ENCODE measurements around the gene BMAL1. TPM values are rescaled to one million over a fixed set of nuclear protein-coding genes. Genes with fewer than 3 reads are reported as not detected.

BMAL1 gene
- total and polyA plus RNA-seq, 2 of the 8 experiments (the other 6 are each of a cell fraction or from before 2014, with no cell fraction given): 6.8 to 6.9 TPM

DNA sequence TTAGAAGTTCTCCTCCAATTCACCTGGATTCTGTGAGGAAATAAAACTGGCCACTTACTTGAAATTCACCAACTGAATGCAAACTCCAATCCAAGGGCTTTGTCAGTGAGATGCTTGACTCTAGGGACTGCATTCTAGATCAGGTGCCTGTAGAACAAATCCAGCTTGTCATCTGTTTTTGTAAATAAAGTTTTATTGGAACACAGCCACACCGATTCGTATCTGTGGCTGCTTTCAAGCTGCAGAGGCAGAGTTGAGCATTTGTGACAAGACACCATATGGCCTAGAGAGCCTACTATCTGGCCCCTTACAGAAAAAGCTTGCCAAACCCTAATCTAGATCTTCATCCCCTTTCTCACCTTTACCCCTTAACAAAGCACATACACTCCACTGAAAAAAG is 103.1 kb downstream of the BMAL1 start (continued):
- no peak for TF ChIP-seq RAD21 (IDR thresholded peaks at IDR 0.05 in 1 of 2, conservative IDR thresholded peaks at IDR 0.05 in 1 of 2; ENCODE audit: low read depth in 2 of 2, low read length in 2 of 2)
- no peak for TF ChIP-seq NANOG (IDR thresholded peaks at IDR 0.05; ENCODE audit: insufficient read depth, low read depth, low read length, poor library complexity, severe bottlenecking)

Measured in H1 (cell line).